ENCODE measurements around the gene TCF4.

The TCF4 gene

GRCh38 chr18:55316486-55317184, 271.4 kb downstream of the TCF4 start:
- no peak for DNase-seq

GRCh38 chr18:55314615-55315237, 273.3 kb downstream of the TCF4 start:
- DNase-seq: no peak

- DNase-seq: no peak
Measured at GRCh38 chr18:55314031-55314430, 274.0 kb downstream of the TCF4 start.

- no peak for DNase-seq
Measured at GRCh38 chr18:55310863-55311262, 277.1 kb downstream of the TCF4 start.

- DNase-seq: no peak
Measured at GRCh38 chr18:55310044-55310676, 277.8 kb downstream of the TCF4 start.

GRCh38 chr18:55309249-55309648, 278.7 kb downstream of the TCF4 start:
- DNase-seq: no peak

- DNase-seq: no peak
Measured at GRCh38 chr18:55307505-55307904, 280.5 kb downstream of the TCF4 start.

- DNase-seq: no peak
Measured at GRCh38 chr18:55306359-55307024, 281.5 kb downstream of the TCF4 start.

- DNase-seq: no peak
Measured at GRCh38 chr18:55302167-55302833, 285.7 kb downstream of the TCF4 start.

GRCh38 chr18:55301824-55302166, 286.2 kb downstream of the TCF4 start:
- no peak for DNase-seq

- DNase-seq: no peak
Measured at GRCh38 chr18:55300936-55301531, 287.0 kb downstream of the TCF4 start.

- DNase-seq: no peak
Measured at GRCh38 chr18:55300421-55300935, 287.5 kb downstream of the TCF4 start.

- no peak for DNase-seq
Measured at GRCh38 chr18:55296778-55297177, 291.2 kb downstream of the TCF4 start.

- no peak for DNase-seq
Measured at GRCh38 chr18:55296115-55296514, 291.9 kb downstream of the TCF4 start.

GRCh38 chr18:55290898-55291297, 297.1 kb downstream of the TCF4 start:
- no peak for DNase-seq

GRCh38 chr18:55289775-55290174, 298.2 kb downstream of the TCF4 start:
- DNase-seq: no peak

- DNase-seq: no peak
Measured at GRCh38 chr18:55289048-55289447, 298.9 kb downstream of the TCF4 start.

- no peak for DNase-seq
Measured at GRCh38 chr18:55287935-55288868, 299.8 kb downstream of the TCF4 start.

GRCh38 chr18:55287149-55287806, 300.7 kb downstream of the TCF4 start:
- DNase-seq: no peak

GRCh38 chr18:55286257-55286825, 301.7 kb downstream of the TCF4 start:
- DNase-seq: no peak

GRCh38 chr18:55284614-55285013, 303.4 kb downstream of the TCF4 start:
- DNase-seq: no peak
